HEK293 (cell line): ENCODE measurements around the gene OR10P1.

Source experiments
- CTCF ChIA-PET: fragments of 350-600 bp; formaldehyde crosslinking; extraction: SDS; loops from one replicate; lab custom pipeline; 2021; ENCODE audit warnings: antibody characterized with exemption; lab: Yijun Ruan, JAX
- POLR2A ChIA-PET: fragments of 300-600 bp; formaldehyde crosslinking; extraction: SDS; loops from one replicate; lab custom pipeline; 2020; ENCODE audit warnings: antibody characterized with exemption, inconsistent platforms; lab: Yijun Ruan, JAX
- H3K27ac ChIP-seq: fragments of 200-500 bp; sonication (Bioruptor generic); 2 replicates; pipeline ENCODE4 v1.5.1; 2014; ENCODE audit warnings: low read depth, low read length, control low read depth, inconsistent platforms; ENCODE audit errors: extremely low read depth
- H3K36me3 ChIP-seq, 2 experiments: fragments of 200-500 bp in 1 of 2; sonication (Bioruptor generic) in 1 of 2; 1 replicate in 1 of 2; 2 replicates in 1 of 2; pipeline ENCODE4 v1.5.1; 2014 to 2017; ENCODE audit warnings: inconsistent platforms in 2 of 2, low read length in 2 of 2; ENCODE audit not compliant: control insufficient read depth in 2 of 2, insufficient read depth in 1 of 2
- H3K4me1 ChIP-seq: fragments of 200-500 bp; sonication (Bioruptor generic); 2 replicates; pipeline ENCODE4 v1.5.1; 2014; ENCODE audit warnings: mild to moderate bottlenecking, low read length, inconsistent platforms; ENCODE audit not compliant: control insufficient read depth, insufficient read depth
- H3K4me3 ChIP-seq: 2 replicates; pipeline ENCODE4 v1.5.1; 2011; ENCODE audit warnings: low read depth, mild to moderate bottlenecking, control low read depth, low read length, moderate library complexity
- H3K9me3 ChIP-seq: fragments of 200-500 bp; sonication (Bioruptor generic); 2 replicates; pipeline ENCODE4 v1.5.1; 2014; ENCODE audit warnings: low read depth, low read length, inconsistent platforms; ENCODE audit not compliant: control insufficient read depth, insufficient read depth
- EGR2 ChIP-seq: fragments of 450-650 bp; formaldehyde crosslinking; IDR thresholded peaks from 2 replicates; pipeline ENCODE4 v1.5.1; 2016; ENCODE audit warnings: low read depth, missing biosample characterization, missing genetic modification characterization
- KLF8 ChIP-seq: fragments of 450-650 bp; formaldehyde crosslinking; IDR thresholded peaks from 2 replicates; pipeline ENCODE4 v1.5.1; 2016; ENCODE audit warnings: missing biosample characterization, missing genetic modification characterization
- MZF1 ChIP-seq: fragments of 450-650 bp; formaldehyde crosslinking; IDR thresholded peaks from 2 replicates; pipeline ENCODE4 v1.5.1; 2017; ENCODE audit warnings: missing biosample characterization, missing genetic modification characterization, borderline replicate concordance
- REPIN1 ChIP-seq: fragments of 450-650 bp; formaldehyde crosslinking; IDR thresholded peaks from 2 replicates; pipeline ENCODE4 v1.5.1; 2017; ENCODE audit warnings: missing biosample characterization, missing genetic modification characterization, low read depth
- SP7 ChIP-seq: fragments of 450-650 bp; formaldehyde crosslinking; IDR thresholded peaks from 2 replicates; pipeline ENCODE4 v1.5.1; 2016; ENCODE audit warnings: missing biosample characterization, missing genetic modification characterization
- YY1 ChIP-seq: fragments of 450-650 bp; formaldehyde crosslinking; IDR thresholded peaks from 2 replicates; pipeline ENCODE4 v1.5.1; 2018; ENCODE audit warnings: missing biosample characterization, missing genetic modification characterization
- ZBTB8A ChIP-seq: fragments of 450-650 bp; formaldehyde crosslinking; IDR thresholded peaks from 2 replicates; pipeline ENCODE4 v1.5.1; 2016; ENCODE audit warnings: missing biosample characterization, missing genetic modification characterization
- ZFP41 ChIP-seq: fragments of 450-650 bp; formaldehyde crosslinking; IDR thresholded peaks from 2 replicates; pipeline ENCODE4 v1.5.1; 2016; ENCODE audit warnings: missing biosample characterization, missing genetic modification characterization, borderline replicate concordance
- ZNF184 ChIP-seq: fragments of 450-650 bp; IDR thresholded peaks from 2 replicates; pipeline ENCODE4 v1.5.1; 2018; ENCODE audit warnings: missing biosample characterization, mild to moderate bottlenecking, missing genetic modification characterization
- ZNF24 ChIP-seq: fragments of 450-650 bp; formaldehyde crosslinking; IDR thresholded peaks from 2 replicates; pipeline ENCODE4 v1.5.1; 2016; ENCODE audit warnings: missing biosample characterization, missing genetic modification characterization
- ZNF266 ChIP-seq: fragments of 450-650 bp; formaldehyde crosslinking; IDR thresholded peaks from 2 replicates; pipeline ENCODE4 v1.5.1; 2016; ENCODE audit warnings: missing biosample characterization, missing genetic modification characterization, low read depth
- ZNF302 ChIP-seq: fragments of 450-650 bp; formaldehyde crosslinking; IDR thresholded peaks from 2 replicates; pipeline ENCODE4 v1.5.1; 2016; ENCODE audit warnings: missing biosample characterization, missing genetic modification characterization, low read depth
- ZNF335 ChIP-seq: fragments of 450-650 bp; formaldehyde crosslinking; conservative IDR thresholded peaks from 2 replicates; pipeline ENCODE4 v1.5.1; 2016; ENCODE audit warnings: missing biosample characterization, missing genetic modification characterization
- ZNF341 ChIP-seq: fragments of 450-650 bp; formaldehyde crosslinking; IDR thresholded peaks from 2 replicates; pipeline ENCODE4; 2016; ENCODE audit warnings: low read depth, missing biosample characterization, missing genetic modification characterization
- ZNF48 ChIP-seq: fragments of 450-650 bp; formaldehyde crosslinking; IDR thresholded peaks from 2 replicates; pipeline ENCODE4 v1.5.1; 2016; ENCODE audit warnings: missing biosample characterization, missing genetic modification characterization
- ZNF510 ChIP-seq: fragments of 450-650 bp; formaldehyde crosslinking; IDR thresholded peaks from 2 replicates; pipeline ENCODE4 v1.5.1; 2018; ENCODE audit warnings: mild to moderate bottlenecking, missing genetic modification characterization, missing biosample characterization; ENCODE audit not compliant: insufficient replicate concordance
- ZNF530 ChIP-seq: fragments of 450-650 bp; formaldehyde crosslinking; IDR thresholded peaks from 2 replicates; pipeline ENCODE4 v1.5.1; 2016; ENCODE audit warnings: low read depth, missing biosample characterization, missing genetic modification characterization
- ZNF548 ChIP-seq: fragments of 450-650 bp; formaldehyde crosslinking; IDR thresholded peaks from 2 replicates; pipeline ENCODE4 v1.5.1; 2016; ENCODE audit warnings: missing biosample characterization, missing genetic modification characterization
- ZNF549 ChIP-seq: fragments of 450-650 bp; IDR thresholded peaks from 2 replicates; pipeline ENCODE4 v1.5.1; 2018; ENCODE audit warnings: missing biosample characterization, missing genetic modification characterization, mild to moderate bottlenecking, inconsistent platforms, moderate library complexity
- ZNF560 ChIP-seq: fragments of 450-650 bp; formaldehyde crosslinking; IDR thresholded peaks from 2 replicates; pipeline ENCODE4 v1.5.1; 2017; ENCODE audit warnings: missing biosample characterization, missing genetic modification characterization, borderline replicate concordance
- ZNF626 ChIP-seq: fragments of 450-650 bp; sonication (Bioruptor Pico); formaldehyde crosslinking; IDR thresholded peaks from 2 replicates; pipeline ENCODE4 v1.5.1; 2018; ENCODE audit warnings: missing biosample characterization, missing genetic modification characterization, inconsistent platforms
- ZNF785 ChIP-seq: fragments of 450-650 bp; formaldehyde crosslinking; IDR thresholded peaks from 2 replicates; pipeline ENCODE4 v1.5.1; 2016; ENCODE audit warnings: missing biosample characterization, missing genetic modification characterization
- TF ChIP-seq, protein P1 (sequence below): fragments of 450-650 bp; formaldehyde crosslinking; IDR thresholded peaks from 2 replicates; pipeline ENCODE4 v1.5.1; 2016; ENCODE audit warnings: missing biosample characterization, missing genetic modification characterization
- TF ChIP-seq, protein P2 (sequence below): fragments of 450-650 bp; formaldehyde crosslinking; IDR thresholded peaks from 2 replicates; pipeline ENCODE4 v1.5.1; 2016; ENCODE audit warnings: missing biosample characterization, missing genetic modification characterization
- TF ChIP-seq, protein P3 (sequence below): fragments of 450-650 bp; formaldehyde crosslinking; IDR thresholded peaks from 2 replicates; pipeline ENCODE4 v1.5.1; 2016; ENCODE audit warnings: missing biosample characterization, missing genetic modification characterization

Gene OR10P1

DNA sequence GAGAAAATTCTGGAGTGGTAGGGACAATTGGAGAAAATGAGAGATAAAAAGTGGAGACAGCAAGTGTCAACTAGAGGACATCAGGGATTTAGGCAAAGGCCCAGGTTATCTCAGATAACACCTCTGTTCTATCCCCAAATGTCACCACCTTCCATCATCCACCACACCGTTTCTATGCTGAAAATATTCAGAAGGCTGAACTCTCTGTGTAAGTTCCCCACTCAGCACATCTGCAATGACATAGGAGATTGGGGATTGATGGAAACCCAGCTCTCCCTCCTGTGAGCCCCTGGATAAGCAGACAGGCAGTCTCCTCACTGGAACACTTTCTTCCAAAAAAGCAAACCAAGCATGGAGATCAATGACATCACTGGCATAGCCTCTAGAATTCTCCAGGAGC, 5.6 kb upstream of the OR10P1 start:
- Histone ChIP-seq H3K36me3 (no peaks in the 10 kb centered on the region), H3K4me3 (no peak overlapping the region), H3K9me3 (no peaks in the 10 kb centered on the region), H3K4me1 (no peaks in the 10 kb centered on the region), H3K27ac (no peak overlapping the region)
- POLR2A ChIA-PET = no interaction called here
- CTCF ChIA-PET = interaction anchor here (1.5 to 4.7 kb wide), 3 partner anchors 11 to 14 kb away, joined by 4 to 29 read pairs (median 4); no protein-coding TSS in a partner anchor
- no peak for TF ChIP-seq YY1 (tag by site-specific recombination)
- no peak for TF ChIP-seq ZNF48 (tag by site-specific recombination)
- no peak for TF ChIP-seq KLF8 (tag by site-specific recombination)
- no peak for TF ChIP-seq ZBTB8A (tag by site-specific recombination)
- no peak for TF ChIP-seq ZNF335 (tag by site-specific recombination)
- TF ChIP-seq ZNF341 (tag by site-specific recombination) = no peak
- no peak for TF ChIP-seq ZNF785
- no peak for TF ChIP-seq ZNF549 (tag by site-specific recombination)
- no peak for TF ChIP-seq ZNF560 (tag by site-specific recombination)
- TF ChIP-seq ZNF530 (tag by site-specific recombination) = no peak
- no peak for TF ChIP-seq ZNF548 (tag by site-specific recombination)
- no peak for TF ChIP-seq ZNF184 (tag by site-specific recombination)
- TF ChIP-seq MZF1 (tag by site-specific recombination) = no peak
- TF ChIP-seq, protein P1, sequence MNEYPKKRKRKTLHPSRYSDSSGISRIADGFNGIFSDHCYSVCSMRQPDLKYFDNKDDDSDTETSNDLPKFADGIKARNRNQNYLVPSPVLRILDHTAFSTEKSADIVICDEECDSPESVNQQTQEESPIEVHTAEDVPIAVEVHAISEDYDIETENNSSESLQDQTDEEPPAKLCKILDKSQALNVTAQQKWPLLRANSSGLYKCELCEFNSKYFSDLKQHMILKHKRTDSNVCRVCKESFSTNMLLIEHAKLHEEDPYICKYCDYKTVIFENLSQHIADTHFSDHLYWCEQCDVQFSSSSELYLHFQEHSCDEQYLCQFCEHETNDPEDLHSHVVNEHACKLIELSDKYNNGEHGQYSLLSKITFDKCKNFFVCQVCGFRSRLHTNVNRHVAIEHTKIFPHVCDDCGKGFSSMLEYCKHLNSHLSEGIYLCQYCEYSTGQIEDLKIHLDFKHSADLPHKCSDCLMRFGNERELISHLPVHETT (tag by site-specific recombination) = no peak
- no peak for TF ChIP-seq ZNF626
- TF ChIP-seq REPIN1 (tag by site-specific recombination) = no peak
- no peak for TF ChIP-seq ZNF510 (tag by site-specific recombination)
- TF ChIP-seq, protein P2, sequence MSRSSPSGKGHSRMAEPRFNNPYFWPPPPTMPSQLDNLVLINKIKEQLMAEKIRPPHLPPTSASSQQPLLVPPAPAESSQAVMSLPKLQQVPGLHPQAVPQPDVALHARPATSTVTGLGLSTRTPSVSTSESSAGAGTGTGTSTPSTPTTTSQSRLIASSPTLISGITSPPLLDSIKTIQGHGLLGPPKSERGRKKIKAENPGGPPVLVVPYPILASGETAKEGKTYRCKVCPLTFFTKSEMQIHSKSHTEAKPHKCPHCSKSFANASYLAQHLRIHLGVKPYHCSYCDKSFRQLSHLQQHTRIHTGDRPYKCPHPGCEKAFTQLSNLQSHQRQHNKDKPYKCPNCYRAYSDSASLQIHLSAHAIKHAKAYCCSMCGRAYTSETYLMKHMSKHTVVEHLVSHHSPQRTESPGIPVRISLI = no peak
- TF ChIP-seq ZNF24 (tag by site-specific recombination) = no peak

DNA sequence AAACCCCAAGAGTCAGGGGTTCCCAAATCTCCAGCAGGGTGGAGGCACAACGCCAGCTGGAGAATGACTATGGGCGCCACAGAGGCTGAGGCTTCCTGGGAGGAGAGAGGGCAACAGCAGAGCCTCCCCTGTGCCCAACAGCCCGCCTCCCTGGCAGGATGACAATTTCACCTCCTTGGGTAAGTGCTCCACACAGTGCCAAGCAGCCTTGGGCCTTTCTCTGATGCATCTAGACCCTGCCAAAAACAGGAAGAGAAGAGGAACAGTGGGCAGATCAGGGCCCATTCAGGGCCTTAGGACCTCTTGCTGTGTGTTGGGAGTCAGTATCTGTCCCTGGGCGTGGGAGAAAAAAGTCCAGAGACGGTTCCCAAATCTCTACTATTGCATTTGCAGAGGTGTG, 5.0 kb upstream of the OR10P1 start:
- POLR2A ChIA-PET = no interaction called here
- no peaks in the 10 kb centered on the region for H3K4me1 ChIP-seq
- TF ChIP-seq, protein P3, sequence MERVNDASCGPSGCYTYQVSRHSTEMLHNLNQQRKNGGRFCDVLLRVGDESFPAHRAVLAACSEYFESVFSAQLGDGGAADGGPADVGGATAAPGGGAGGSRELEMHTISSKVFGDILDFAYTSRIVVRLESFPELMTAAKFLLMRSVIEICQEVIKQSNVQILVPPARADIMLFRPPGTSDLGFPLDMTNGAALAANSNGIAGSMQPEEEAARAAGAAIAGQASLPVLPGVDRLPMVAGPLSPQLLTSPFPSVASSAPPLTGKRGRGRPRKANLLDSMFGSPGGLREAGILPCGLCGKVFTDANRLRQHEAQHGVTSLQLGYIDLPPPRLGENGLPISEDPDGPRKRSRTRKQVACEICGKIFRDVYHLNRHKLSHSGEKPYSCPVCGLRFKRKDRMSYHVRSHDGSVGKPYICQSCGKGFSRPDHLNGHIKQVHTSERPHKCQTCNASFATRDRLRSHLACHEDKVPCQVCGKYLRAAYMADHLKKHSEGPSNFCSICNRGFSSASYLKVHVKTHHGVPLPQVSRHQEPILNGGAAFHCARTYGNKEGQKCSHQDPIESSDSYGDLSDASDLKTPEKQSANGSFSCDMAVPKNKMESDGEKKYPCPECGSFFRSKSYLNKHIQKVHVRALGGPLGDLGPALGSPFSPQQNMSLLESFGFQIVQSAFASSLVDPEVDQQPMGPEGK (tag by site-specific recombination) = no peak
- TF ChIP-seq ZNF266 (no peak), SP7 (tag by site-specific recombination) (no peak), EGR2 (tag by site-specific recombination) (no peak), ZNF302 (tag by site-specific recombination) (no peak), ZFP41 (tag by site-specific recombination) (no peak)
- no peak overlapping the region for H3K4me3 ChIP-seq
- CTCF ChIA-PET = interaction anchor here (1.5 to 4.7 kb wide), 2 partner anchors 12 to 14 kb away, joined by 4 to 29 read pairs; no protein-coding TSS in a partner anchor
- H3K9me3 ChIP-seq = no peaks in the 10 kb centered on the region
- H3K27ac ChIP-seq = no peak overlapping the region
- H3K36me3 ChIP-seq = no peaks in the 10 kb centered on the region
